Measurements from ENCODE around the gene FAM20B. TPM values are rescaled to one million over a fixed set of nuclear protein-coding genes. Genes with fewer than 3 reads are reported as not detected.
"Not testable (repeated sequence)": the region's sequence is repeated elsewhere in the genome, so short reads cannot be mapped to it uniquely, and the experiment has no call there.

FAM20B gene
- 23.2 and 30.0 TPM in 2 replicates for total RNA-seq (2014; rRNA removed; shearing (Covaris generic); ENCODE audit: low replicate concordance)

GRCh38 chr1:179025125-179025974, at the start of gene FAM20B:
FAM20B (plus strand) TSS chr1:179025894; CDS start chr1:179043848, 17,954 bp downstream.
- H3K9ac ChIP-seq (ENCODE audit: low read length) = peak within 1 kb of the TSS; percentile 97
- H3K4me2 ChIP-seq (ENCODE audit: low read depth, low read length, poor library complexity, severe bottlenecking) = peak within 1 kb of the TSS; percentile 82
- H3K4me1 ChIP-seq (ENCODE audit: low read length) = peaks cover 41% of the 10 kb centered on the region
- H4K20me1 ChIP-seq (ENCODE audit: insufficient read depth, low read depth, low read length) = no peaks in the 10 kb centered on the region
- H2AFZ ChIP-seq (ENCODE audit: low read length) = peak within 1 kb of the TSS; percentile 68
- H3K36me3 ChIP-seq (ENCODE audit: insufficient read depth, low read length) = no peaks in the 10 kb centered on the region
- H3K4me3 ChIP-seq (ENCODE audit: low read length) = peak within 1 kb of the TSS; percentile 79
- peak; percentile 98 for DNase-seq
- H3K9me3 ChIP-seq (ENCODE audit: low read length) = no peaks in the 10 kb centered on the region
- H3K79me2 ChIP-seq (ENCODE audit: low read length) = peaks cover 37% of the 10 kb centered on the region
- H3K9me2 ChIP-seq (replicated peaks; ENCODE audit: insufficient read depth, low read length) = no peaks in the 10 kb centered on the region
- peak within 1 kb of the TSS; percentile 88 for H3K27ac ChIP-seq (ENCODE audit: low read length)
- H3K27me3 ChIP-seq (ENCODE audit: low read length) = no peaks in the 10 kb centered on the region

- H3K79me2 ChIP-seq (ENCODE audit: low read length) = no peaks in the 10 kb centered on the region
- no peak overlapping the region for H3K9ac ChIP-seq (ENCODE audit: low read length)
- no peaks in the 10 kb centered on the region for H3K36me3 ChIP-seq (ENCODE audit: insufficient read depth, low read length)
- no peak overlapping the region for H3K27ac ChIP-seq (ENCODE audit: low read length)
- H2AFZ ChIP-seq (ENCODE audit: low read length) = no peak overlapping the region
- H3K4me1 ChIP-seq (ENCODE audit: low read length) = peaks cover 3% of the 10 kb centered on the region
- peaks cover 3% of the 10 kb centered on the region; the same call in 1 of the 2 replicates for H3K9me3 ChIP-seq (ENCODE audit: low read length)
- no peak overlapping the region for H3K4me2 ChIP-seq (ENCODE audit: low read depth, low read length, poor library complexity, severe bottlenecking)
- DNase-seq = no peak
- H3K9me2 ChIP-seq (replicated peaks; ENCODE audit: insufficient read depth, low read length) = no peaks in the 10 kb centered on the region
- no peak overlapping the region for H3K4me3 ChIP-seq (ENCODE audit: low read length)
- no peaks in the 10 kb centered on the region for H4K20me1 ChIP-seq (ENCODE audit: insufficient read depth, low read depth, low read length)
- H3K27me3 ChIP-seq (ENCODE audit: low read length) = no peaks in the 10 kb centered on the region; the same call in 1 of the 2 replicates
Measured at GRCh38 chr1:178976541-178976940, 49.2 kb upstream of the FAM20B start.

GRCh38 chr1:178986204-178986603, 39.5 kb upstream of the FAM20B start:
- no peak overlapping the region for H3K4me2 ChIP-seq (ENCODE audit: low read depth, low read length, poor library complexity, severe bottlenecking)
- no peaks in the 10 kb centered on the region for H3K4me1 ChIP-seq (ENCODE audit: low read length)
- DNase-seq = no peak
- H3K36me3 ChIP-seq (ENCODE audit: insufficient read depth, low read length) = no peaks in the 10 kb centered on the region
- no peaks in the 10 kb centered on the region for H3K27me3 ChIP-seq (ENCODE audit: low read length)
- H3K9me3 ChIP-seq (ENCODE audit: low read length) = no peaks in the 10 kb centered on the region
- no peaks in the 10 kb centered on the region for H3K79me2 ChIP-seq (ENCODE audit: low read length)
- H2AFZ ChIP-seq (ENCODE audit: low read length) = no peak overlapping the region
- no peaks in the 10 kb centered on the region for H4K20me1 ChIP-seq (ENCODE audit: insufficient read depth, low read depth, low read length)
- no peak overlapping the region for H3K9ac ChIP-seq (ENCODE audit: low read length)
- no peak overlapping the region for H3K4me3 ChIP-seq (ENCODE audit: low read length)
- no peaks in the 10 kb centered on the region for H3K9me2 ChIP-seq (replicated peaks; ENCODE audit: insufficient read depth, low read length)
- no peak overlapping the region for H3K27ac ChIP-seq (ENCODE audit: low read length)

- H3K4me1 ChIP-seq (ENCODE audit: low read length); H3K27ac ChIP-seq (ENCODE audit: low read length); H3K9ac ChIP-seq (ENCODE audit: low read length); H2AFZ ChIP-seq (ENCODE audit: low read length); H3K9me3 ChIP-seq (ENCODE audit: low read length); H3K4me2 ChIP-seq (ENCODE audit: low read depth, low read length, poor library complexity, severe bottlenecking); H3K79me2 ChIP-seq (ENCODE audit: low read length); H3K36me3 ChIP-seq (ENCODE audit: insufficient read depth, low read length); H3K27me3 ChIP-seq (ENCODE audit: low read length); DNase-seq; H4K20me1 ChIP-seq (ENCODE audit: insufficient read depth, low read depth, low read length); H3K4me3 ChIP-seq (ENCODE audit: low read length); H3K9me2 ChIP-seq (replicated peaks; ENCODE audit: insufficient read depth, low read length): not testable (repeated sequence)
Measured at GRCh38 chr1:178988198-178988597, 37.5 kb upstream of the FAM20B start.

GRCh38 chr1:178993559-178993958, 32.1 kb upstream of the FAM20B start:
- Histone ChIP-seq H3K9me2 (replicated peaks; ENCODE audit: insufficient read depth, low read length) (no peaks in the 10 kb centered on the region), H3K79me2 (ENCODE audit: low read length) (no peaks in the 10 kb centered on the region), H3K9ac (ENCODE audit: low read length) (no peak overlapping the region), H3K27me3 (ENCODE audit: low read length) (no peaks in the 10 kb centered on the region), H4K20me1 (ENCODE audit: insufficient read depth, low read depth, low read length) (no peaks in the 10 kb centered on the region), H3K27ac (ENCODE audit: low read length) (no peak overlapping the region), H3K36me3 (ENCODE audit: insufficient read depth, low read length) (no peaks in the 10 kb centered on the region), H3K4me1 (ENCODE audit: low read length) (no peaks in the 10 kb centered on the region), H3K4me3 (ENCODE audit: low read length) (no peak overlapping the region), H2AFZ (ENCODE audit: low read length) (no peak overlapping the region), H3K9me3 (ENCODE audit: low read length) (no peaks in the 10 kb centered on the region), H3K4me2 (ENCODE audit: low read depth, low read length, poor library complexity, severe bottlenecking) (no peak overlapping the region)
- no peak for DNase-seq

- Histone ChIP-seq H3K9ac (ENCODE audit: low read length) (no peak overlapping the region), H4K20me1 (ENCODE audit: insufficient read depth, low read depth, low read length) (no peaks in the 10 kb centered on the region), H3K4me1 (ENCODE audit: low read length) (peaks cover 3% of the 10 kb centered on the region), H2AFZ (ENCODE audit: low read length) (no peak overlapping the region), H3K27me3 (ENCODE audit: low read length) (no peaks in the 10 kb centered on the region), H3K4me2 (ENCODE audit: low read depth, low read length, poor library complexity, severe bottlenecking) (no peak overlapping the region), H3K9me3 (ENCODE audit: low read length) (no peaks in the 10 kb centered on the region), H3K9me2 (replicated peaks; ENCODE audit: insufficient read depth, low read length) (no peaks in the 10 kb centered on the region), H3K27ac (ENCODE audit: low read length) (no peak overlapping the region), H3K36me3 (ENCODE audit: insufficient read depth, low read length) (no peaks in the 10 kb centered on the region), H3K4me3 (ENCODE audit: low read length) (no peak overlapping the region), H3K79me2 (ENCODE audit: low read length) (no peaks in the 10 kb centered on the region)
- DNase-seq = no peak
Measured at GRCh38 chr1:178997428-178997827, 28.3 kb upstream of the FAM20B start.

GRCh38 chr1:178998295-178998694, 27.4 kb upstream of the FAM20B start:
- Histone ChIP-seq H3K4me2 (ENCODE audit: low read depth, low read length, poor library complexity, severe bottlenecking) (no peak overlapping the region), H3K27ac (ENCODE audit: low read length) (no peak overlapping the region), H3K36me3 (ENCODE audit: insufficient read depth, low read length) (no peaks in the 10 kb centered on the region), H3K27me3 (ENCODE audit: low read length) (no peaks in the 10 kb centered on the region), H3K9ac (ENCODE audit: low read length) (no peak overlapping the region), H3K79me2 (ENCODE audit: low read length) (no peaks in the 10 kb centered on the region), H3K9me2 (replicated peaks; ENCODE audit: insufficient read depth, low read length) (no peaks in the 10 kb centered on the region), H3K9me3 (ENCODE audit: low read length) (no peaks in the 10 kb centered on the region), H3K4me1 (ENCODE audit: low read length) (peaks cover 11% of the 10 kb centered on the region), H2AFZ (ENCODE audit: low read length) (no peak overlapping the region), H4K20me1 (ENCODE audit: insufficient read depth, low read depth, low read length) (no peaks in the 10 kb centered on the region), H3K4me3 (ENCODE audit: low read length) (no peak overlapping the region)
- DNase-seq = no peak

GRCh38 chr1:178999061-178999460, 26.6 kb upstream of the FAM20B start:
- Histone ChIP-seq H3K4me2 (ENCODE audit: low read depth, low read length, poor library complexity, severe bottlenecking) (no peak overlapping the region), H3K9me2 (replicated peaks; ENCODE audit: insufficient read depth, low read length) (no peaks in the 10 kb centered on the region), H3K4me3 (ENCODE audit: low read length) (no peak overlapping the region), H3K9ac (ENCODE audit: low read length) (no peak overlapping the region), H2AFZ (ENCODE audit: low read length) (no peak overlapping the region), H3K27me3 (ENCODE audit: low read length) (no peaks in the 10 kb centered on the region), H3K4me1 (ENCODE audit: low read length) (peaks cover 19% of the 10 kb centered on the region), H3K27ac (ENCODE audit: low read length) (no peak overlapping the region), H3K9me3 (ENCODE audit: low read length) (no peaks in the 10 kb centered on the region), H4K20me1 (ENCODE audit: insufficient read depth, low read depth, low read length) (no peaks in the 10 kb centered on the region), H3K36me3 (ENCODE audit: insufficient read depth, low read length) (no peaks in the 10 kb centered on the region), H3K79me2 (ENCODE audit: low read length) (no peaks in the 10 kb centered on the region)
- DNase-seq = no peak
